ENCODE measurements around the gene NUPR2. TPM values are rescaled to one million over a fixed set of nuclear protein-coding genes. Genes with fewer than 3 reads are reported as not detected.
"Not testable (repeated sequence)": the region's sequence is repeated elsewhere in the genome, so short reads cannot be mapped to it uniquely, and the experiment has no call there.

Gene NUPR2
- total RNA-seq, 4 donors from 2014 or later: not detected

GRCh38 chr7:56106108-56107073, 9.8 kb downstream of the NUPR2 start, which contains the start of gene CHCHD2:
Gene CHCHD2 (minus strand): TSS chr7:56106476. CDS start chr7:56106413, 63 bp downstream.
- Histone ChIP-seq H3K4me3 (peak within 1 kb of the TSS; percentile 64 to 97 (median 84)), H3K9me3 (no peaks in the 10 kb centered on the region), H3K27ac (peak within 1 kb of the TSS; percentile 82 to 98 (median 90)), H3K36me3 (peaks cover 0 to 30% (median 6%) of the 10 kb centered on the region in 3 donors), H3K4me1 (peaks cover 0 to 24% (median 9%) of the 10 kb centered on the region in 4 donors), H3K27me3 (peaks cover 0 to 5% of the 10 kb centered on the region in 2 donors)
- 2 to 5% methylated on average over 54 to 57 of the region's 57 CpGs for WGBS, 2 donors
- peak; percentile 92 to 93 for DNase-seq (ENCODE audit: low spot score in 2 of 2)
- TF ChIP-seq CTCF (IDR thresholded peaks at IDR 0.05) (no peak), POLR2A (IDR thresholded peaks at IDR 0.05) (peak; percentile 74 to 90), EP300 (IDR thresholded peaks at IDR 0.05) (peak; percentile 11 to 98)

DNA sequence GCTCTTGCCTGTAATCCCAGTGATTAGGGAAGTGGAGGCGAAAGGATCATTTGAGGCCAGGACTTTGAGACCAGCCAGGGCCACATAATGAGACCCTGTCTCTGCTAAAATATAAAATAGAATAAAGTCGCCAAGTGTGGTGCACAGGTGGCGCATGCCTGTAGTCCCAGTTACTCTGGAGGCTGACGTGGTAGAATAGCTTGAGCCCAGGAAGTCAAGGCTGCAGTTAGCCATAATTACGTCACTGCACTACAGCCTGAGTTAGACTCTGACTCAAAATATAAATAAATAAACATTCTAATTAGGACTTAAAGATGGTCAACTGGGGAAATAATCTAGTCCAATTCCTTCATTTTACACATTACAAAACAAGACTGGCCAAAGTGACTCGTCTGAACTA, 10.7 kb downstream of the NUPR2 start:
- H3K4me3 ChIP-seq: peak overlapping the region; percentile 64 to 97 (median 84)
- no peaks in the 10 kb centered on the region for H3K9me3 ChIP-seq
- H3K36me3 ChIP-seq: peaks cover 0 to 39% (median 13%) of the 10 kb centered on the region in 3 donors
- no peak for DNase-seq (ENCODE audit: low spot score in 2 of 2)
- TF ChIP-seq EP300 (IDR thresholded peaks at IDR 0.05) (no peak), CTCF (IDR thresholded peaks at IDR 0.05) (no peak), POLR2A (IDR thresholded peaks at IDR 0.05) (no peak)
- WGBS, 2 donors: 19 to 20% methylated on average over 6 of the region's 6 CpGs
- H3K27me3 ChIP-seq: peaks cover 0 to 5% of the 10 kb centered on the region in 2 donors
- H3K27ac ChIP-seq: peak overlapping the region; percentile 82 to 98 (median 90)
- peaks cover 0 to 24% (median 9%) of the 10 kb centered on the region in 4 donors for H3K4me1 ChIP-seq

DNA sequence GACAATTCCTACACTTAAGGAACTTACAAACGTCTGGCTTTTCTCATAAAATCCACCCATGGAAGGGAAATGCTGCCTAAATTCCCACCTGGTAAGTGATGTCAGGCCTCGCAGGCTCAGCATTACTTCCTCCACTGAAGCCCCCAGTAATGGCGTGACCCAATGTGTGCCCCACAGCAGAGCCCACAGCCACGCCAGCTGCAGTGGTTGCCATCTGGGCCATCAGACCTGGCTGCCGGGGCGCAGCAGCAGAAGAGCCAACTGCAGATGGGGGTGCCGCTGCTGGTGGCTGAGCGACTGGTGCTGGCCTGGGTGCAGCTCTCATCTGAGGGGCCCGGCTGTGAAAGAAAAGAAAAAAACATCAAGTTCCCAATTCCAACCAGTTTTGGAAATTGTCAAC, 12.1 kb downstream of the NUPR2 start:
- H3K36me3 ChIP-seq: peaks cover 0 to 52% (median 18%) of the 10 kb centered on the region in 3 donors
- DNase-seq (ENCODE audit: low spot score in 2 of 2): not testable (repeated sequence)

GRCh38 chr7:56099653-56100052, 16.6 kb downstream of the NUPR2 start:
- no peak for TF ChIP-seq POLR2A (IDR thresholded peaks at IDR 0.05)
- no peak for TF ChIP-seq EP300 (IDR thresholded peaks at IDR 0.05)
- no peak for TF ChIP-seq CTCF (IDR thresholded peaks at IDR 0.05)
- Histone ChIP-seq H3K4me3 (no peak overlapping the region), H3K9me3 (no peaks in the 10 kb centered on the region), H3K36me3 (peaks cover 0 to 75% (median 18%) of the 10 kb centered on the region in 3 donors), H3K4me1 (peaks cover 0 to 19% (median under 1%) of the 10 kb centered on the region in 4 donors), H3K27ac (no peak overlapping the region), H3K27me3 (no peaks in the 10 kb centered on the region)
- DNase-seq (ENCODE audit: low spot score in 2 of 2): no peak
- WGBS, 2 donors: 92 to 96% methylated on average over 3 of the region's 3 CpGs

More for the DNA sequence above, 12.1 kb downstream of the NUPR2 start:
- not testable (repeated sequence) for H3K27ac ChIP-seq, H3K4me3 ChIP-seq, H3K27me3 ChIP-seq, H3K9me3 ChIP-seq
- H3K4me1 ChIP-seq: peaks cover 0 to 24% (median 9%) of the 10 kb centered on the region in 4 donors
- WGBS, 2 donors: 84 to 86% methylated on average over 9 of the region's 9 CpGs

- H3K27me3 ChIP-seq; DNase-seq (ENCODE audit: low spot score in 2 of 2); H3K9me3 ChIP-seq; H3K4me3 ChIP-seq; H3K27ac ChIP-seq: not testable (repeated sequence)
- peaks cover 0 to 12% (median 0%) of the 10 kb centered on the region in 4 donors for H3K4me1 ChIP-seq
- WGBS, 2 donors: 90 to 92% methylated on average over 8 of the region's 8 CpGs
- peaks cover 0 to 65% (median 18%) of the 10 kb centered on the region in 3 donors for H3K36me3 ChIP-seq
Observed at GRCh38 chr7:56098187-56099008, 17.8 kb downstream of the NUPR2 start.

Data from tibial nerve (tissue), 4 donors.